ENCODE measurements around the gene THSD4.
"Not testable (repeated sequence)": the region's sequence is repeated elsewhere in the genome, so short reads cannot be mapped to it uniquely, and the experiment has no call there.

The THSD4 gene

GRCh38 chr15:71366522-71366921 lies 251.3 kb downstream of the THSD4 start:
- no peak overlapping the region for H3K27ac ChIP-seq
- no peak for TF ChIP-seq CTCF (conservative IDR thresholded peaks at IDR 0.05)

DNA sequence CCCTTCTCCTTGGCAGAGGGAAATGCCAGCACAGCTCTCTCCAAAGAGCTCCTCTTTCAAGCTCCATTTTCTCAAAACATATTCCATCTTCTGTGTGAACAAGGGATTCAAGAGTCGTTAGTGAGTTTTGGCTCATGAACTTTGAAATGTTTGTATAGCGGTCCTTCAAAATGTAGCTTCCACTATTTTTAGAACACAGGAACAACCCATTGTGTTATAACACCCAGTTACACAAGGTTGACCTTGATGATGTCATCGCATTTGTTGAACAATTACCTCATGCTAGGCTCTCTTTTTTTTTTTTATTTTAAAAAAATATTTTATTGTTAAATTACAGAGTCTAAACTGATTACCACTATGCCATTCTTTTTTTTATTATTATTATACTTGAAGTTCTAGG lies 251.7 kb downstream of the THSD4 start:
- H3K27ac ChIP-seq: no peak overlapping the region
- TF ChIP-seq CTCF (conservative IDR thresholded peaks at IDR 0.05): no peak

DNA sequence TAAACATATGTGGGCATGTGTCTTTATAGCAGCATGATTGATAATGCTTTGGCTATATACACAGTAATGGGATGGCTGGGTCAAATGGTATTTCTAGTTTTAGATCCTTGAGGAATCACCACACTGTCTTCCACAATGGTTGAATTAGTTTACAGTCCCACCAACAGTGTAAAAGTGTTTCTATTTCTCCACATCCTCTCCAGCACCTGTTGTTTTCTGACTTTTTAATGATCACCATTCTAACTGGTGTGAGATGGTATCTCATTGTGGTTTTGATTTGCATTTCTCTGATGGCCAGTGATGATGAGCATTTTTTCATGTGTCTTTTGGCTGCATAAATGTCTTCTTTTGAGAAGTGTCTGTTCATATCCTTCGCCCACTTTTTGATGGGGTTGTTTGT lies 252.5 kb downstream of the THSD4 start:
- not testable (repeated sequence) for H3K27ac ChIP-seq

DNA sequence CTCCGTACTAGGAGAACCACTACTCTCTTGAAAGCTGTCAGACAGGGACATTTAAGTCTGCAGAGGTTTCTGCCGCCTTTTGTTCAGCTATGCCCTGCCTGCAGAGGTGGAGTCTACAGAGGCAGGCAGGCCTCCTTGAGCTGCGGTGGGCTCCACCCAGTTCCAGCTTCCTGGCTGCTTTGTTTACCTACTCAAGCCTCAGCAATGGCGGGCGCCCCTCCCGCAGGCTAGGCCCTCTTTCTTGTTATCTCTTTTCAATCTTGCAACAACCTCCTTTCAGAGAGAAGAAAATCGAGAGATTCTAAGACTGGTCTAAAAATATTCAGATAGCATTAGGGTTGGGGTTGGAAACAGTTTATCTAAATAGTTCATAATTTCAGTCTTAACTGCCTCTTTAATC lies 257.5 kb downstream of the THSD4 start:
- not testable (repeated sequence) for H3K27ac ChIP-seq

- no peak for TF ChIP-seq CTCF (conservative IDR thresholded peaks at IDR 0.05)
- H3K27ac ChIP-seq: no peak overlapping the region
Measured at GRCh38 chr15:71373917-71374316, 258.6 kb downstream of the THSD4 start.

DNA sequence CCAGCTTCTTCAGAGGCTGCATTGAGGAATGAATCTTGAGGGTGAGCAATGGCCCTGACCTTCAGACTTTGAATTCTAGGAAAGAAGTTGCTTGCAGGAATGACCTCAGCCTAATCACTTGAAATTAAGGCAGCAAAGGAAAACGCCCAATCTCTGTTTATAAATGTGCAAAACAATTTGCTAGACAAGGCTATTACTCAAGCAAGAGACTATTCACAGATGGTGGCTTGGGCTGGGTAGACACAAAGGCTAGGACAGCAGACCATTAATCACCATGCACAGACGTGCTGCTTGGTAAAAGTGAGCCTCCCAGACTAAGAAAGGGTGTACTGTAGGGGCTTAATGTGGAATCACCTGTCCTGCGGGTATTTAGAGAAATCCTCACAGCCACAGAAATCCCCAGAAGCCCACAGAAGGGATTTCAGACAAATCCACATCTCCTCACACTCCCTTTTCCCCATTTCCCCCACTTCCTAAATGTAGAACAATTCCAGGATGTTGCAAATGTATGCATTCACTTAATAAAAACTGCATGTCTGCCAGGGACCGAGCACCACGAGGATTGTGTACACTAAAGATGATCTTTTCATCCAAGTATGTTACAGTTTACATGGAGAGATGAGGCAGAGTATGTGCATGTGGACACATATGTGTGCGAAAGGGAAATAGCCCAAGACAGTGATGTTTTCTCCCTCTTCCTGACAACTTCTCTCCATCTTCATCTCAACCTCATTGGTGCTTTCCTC lies 259.5 kb downstream of the THSD4 start:
- TF ChIP-seq CTCF (conservative IDR thresholded peaks at IDR 0.05): no peak
- no peak overlapping the region for H3K27ac ChIP-seq

GRCh38 chr15:71375934-71376333 lies 260.7 kb downstream of the THSD4 start:
- TF ChIP-seq CTCF (conservative IDR thresholded peaks at IDR 0.05): no peak
- no peak overlapping the region for H3K27ac ChIP-seq

DNA sequence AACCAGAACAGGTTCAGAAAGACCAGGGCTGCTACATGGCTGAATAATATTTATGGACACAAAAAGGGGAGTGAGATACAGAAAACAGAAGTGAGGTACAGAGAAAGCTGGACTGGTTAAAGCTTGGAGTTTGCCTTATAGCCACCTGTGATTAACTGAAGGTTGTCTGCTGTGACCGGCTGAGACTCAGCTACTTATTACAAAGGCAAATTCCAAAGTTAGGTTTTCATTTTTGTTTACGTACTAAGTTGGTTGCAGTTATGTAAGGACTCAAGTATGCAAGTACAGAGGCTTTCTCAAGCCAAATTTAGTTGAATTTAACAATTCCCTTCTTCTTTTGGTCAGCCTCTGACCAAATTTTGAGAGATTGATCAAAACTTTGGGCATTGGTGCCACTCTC lies 264.6 kb downstream of the THSD4 start:
- H3K27ac ChIP-seq: no peak overlapping the region
- TF ChIP-seq CTCF (conservative IDR thresholded peaks at IDR 0.05): no peak

- TF ChIP-seq CTCF (conservative IDR thresholded peaks at IDR 0.05): no peak
- no peak overlapping the region for H3K27ac ChIP-seq
Measured at GRCh38 chr15:71380345-71380744, 265.1 kb downstream of the THSD4 start.

Data from VCaP (cell line).